HCT116 (cell line): Measurements from ENCODE around the gene AQP5. TPM values are rescaled to one million over a fixed set of nuclear protein-coding genes. Genes with fewer than 3 reads are reported as not detected.

Source experiments
- ATAC-seq: fragments of 200-7000 bp; cut with Tn5 transposase; 2 replicates; pipeline ENCODE4 v1.9.1; 2020; ENCODE audit warnings: mild to moderate bottlenecking, moderate library complexity
- BruUV-seq: library from RNA; stranded (reverse); fragments of 400-500 nt; replicated peaks from 2 replicates; lab custom pipeline; 2021; lab: Mats Ljungman, UMichigan
- CTCF ChIA-PET: fragments of 300-600 bp; sonication (Branson Sonifier 250); formaldehyde crosslinking; loops from one replicate; lab custom pipeline; 2021; ENCODE audit warnings: antibody characterized with exemption; lab: Charles Lee
- POLR2A ChIA-PET: fragments of 300-600, 350-600 bp; sonication (Branson Sonifier 250); formaldehyde crosslinking; loops from one replicate; lab custom pipeline; 2021; ENCODE audit warnings: antibody characterized with exemption; lab: Charles Lee
- RAD21 ChIA-PET, 2 experiments: fragments of 300-600 bp; sonication (Branson Sonifier 250); formaldehyde crosslinking; loops; one replicate each; lab custom pipeline; 2023; ENCODE audit warnings: low total read pairs in 2 of 2; ENCODE audit not compliant: uncharacterized antibody in 2 of 2, unreplicated experiment in 2 of 2, low non-redundant PET in 1 of 2; lab: Charles Lee
- DNase-seq: peaks from one replicate; pipeline ENCODE4 v3.0.0-alpha.2; 2010; ENCODE audit warnings: low read depth, low spot score
- H2AFZ ChIP-seq: fragments of 200-600 bp; shearing (Covaris generic), sonication (generic); 2 replicates; pipeline ENCODE4 v1.6.1; 2017; ENCODE audit warnings: low read depth, mixed run types, mixed read lengths, antibody characterized with exemption, low read length; ENCODE audit not compliant: poor library complexity, severe bottlenecking
- H3K27ac ChIP-seq: 2 replicates; pipeline ENCODE4 v1.5.1; 2012; ENCODE audit warnings: low read depth, low read length
- H3K27me3 ChIP-seq: fragments of 200-600 bp; sonication (generic); 2 replicates; pipeline ENCODE4 v1.6.1; 2016; ENCODE audit warnings: mixed run types, low read length, mixed read lengths; ENCODE audit not compliant: insufficient read depth
- H3K36me3 ChIP-seq, 2 experiments: fragments of 200-500 bp in 1 of 2; fragments of 200-600 bp in 1 of 2; sonication (Bioruptor generic) in 1 of 2; sonication (generic) in 1 of 2; 2 replicates each; pipeline versions ENCODE4 v1.5.1 to v1.6.1; 2014 to 2016; ENCODE audit warnings: low read length in 2 of 2, inconsistent platforms in 1 of 2, mixed read lengths in 1 of 2, mixed run types in 1 of 2; ENCODE audit not compliant: insufficient read depth in 2 of 2, control insufficient read depth in 1 of 2
- H3K4me1 ChIP-seq, 2 experiments: fragments of 200-600 bp in 1 of 2; sonication (generic) in 1 of 2; 2 replicates each; pipeline versions ENCODE4 v1.5.1 to v1.6.1; 2012 to 2017; ENCODE audit warnings: low read length in 2 of 2, inconsistent platforms in 1 of 2, mild to moderate bottlenecking in 1 of 2, mixed read lengths in 1 of 2, mixed run types in 1 of 2, moderate library complexity in 1 of 2; ENCODE audit not compliant: insufficient read depth in 2 of 2, control insufficient read depth in 1 of 2
- H3K4me2 ChIP-seq: fragments of 200-600 bp; sonication (generic); 2 replicates; pipeline ENCODE4 v1.6.1; 2017; ENCODE audit warnings: mixed run types, low read length, mixed read lengths
- H3K4me3 ChIP-seq, 2 experiments: fragments of 200-600 bp in 1 of 2; sonication (generic) in 1 of 2; replicated peaks in 1 of 2; 2 replicates each; pipeline ENCODE4 v1.5.1; 2011 to 2016; ENCODE audit warnings: low read length in 2 of 2, control low read depth in 1 of 2, low read depth in 1 of 2, mild to moderate bottlenecking in 1 of 2, mixed read lengths in 1 of 2, mixed run types in 1 of 2
- H3K79me2 ChIP-seq: fragments of 200-600 bp; sonication (generic); 2 replicates; pipeline ENCODE4 v1.6.1; 2017; ENCODE audit warnings: mild to moderate bottlenecking, mixed run types, low read length, moderate library complexity, mixed read lengths; ENCODE audit not compliant: insufficient read depth
- H3K9ac ChIP-seq: fragments of 200-600 bp; sonication (generic); 2 replicates; pipeline ENCODE4 v1.6.1; 2016; ENCODE audit warnings: low read length, mixed read lengths
- H3K9me2 ChIP-seq: fragments of 200-600 bp; sonication (generic), shearing (Covaris generic); 2 replicates; pipeline ENCODE4 v1.6.1; 2017; ENCODE audit warnings: mixed run types, mild to moderate bottlenecking, moderate library complexity; ENCODE audit not compliant: insufficient read depth
- H3K9me3 ChIP-seq, 2 experiments: fragments of 200-500 bp in 1 of 2; fragments of 200-600 bp in 1 of 2; sonication (Bioruptor generic) in 1 of 2; sonication (generic) in 1 of 2; 2 replicates each; pipeline ENCODE4 v1.6.1; 2014 to 2017; ENCODE audit warnings: low read length in 2 of 2, mixed read lengths in 2 of 2, inconsistent platforms in 1 of 2, low read depth in 1 of 2, mild to moderate bottlenecking in 1 of 2, mixed run types in 1 of 2, moderate library complexity in 1 of 2; ENCODE audit not compliant: control insufficient read depth in 1 of 2, insufficient read depth in 1 of 2
- H4K20me1 ChIP-seq: fragments of 200-600 bp; sonication (generic), shearing (Covaris generic); 2 replicates; pipeline ENCODE4 v1.6.1; 2017; ENCODE audit warnings: mixed run types, mild to moderate bottlenecking, moderate library complexity; ENCODE audit not compliant: insufficient read depth
- CBX3 ChIP-seq: IDR thresholded peaks from 2 replicates; pipeline ENCODE4 v1.6.1; 2012; ENCODE audit warnings: low read depth
- CEBPB ChIP-seq: IDR thresholded peaks from 2 replicates; pipeline ENCODE4 v1.6.1; 2012; ENCODE audit warnings: low read depth
- CTCF ChIP-seq, 3 experiments: fragments of 200-600 bp in 1 of 3; sonication (generic) in 1 of 3; IDR thresholded peaks in 2 of 3; conservative IDR thresholded peaks in 1 of 3; 2 replicates each; pipeline ENCODE4 v1.5.1; 2012 to 2017; ENCODE audit warnings: low read depth in 2 of 3, low read length in 2 of 3, antibody characterized with exemption in 1 of 3, borderline replicate concordance in 1 of 3, control low read depth in 1 of 3, mild to moderate bottlenecking in 1 of 3, mixed read lengths in 1 of 3, mixed run types in 1 of 3, moderate library complexity in 1 of 3; ENCODE audit not compliant: insufficient read depth in 1 of 3
- ELF1 ChIP-seq: IDR thresholded peaks from 2 replicates; pipeline ENCODE4 v1.6.1; 2012; ENCODE audit warnings: low read depth, borderline replicate concordance
- EZH2 ChIP-seq: fragments of 200-600 bp; sonication (generic); IDR thresholded peaks from 2 replicates; pipeline ENCODE4 v1.6.1; 2017; ENCODE audit warnings: antibody characterized with exemption, mixed run types
- EZH2phosphoT487 ChIP-seq: fragments of 200-600 bp; IDR thresholded peaks from 2 replicates; pipeline ENCODE4 v1.6.1; 2018; ENCODE audit warnings: antibody characterized with exemption, borderline replicate concordance
- FOSL1 ChIP-seq: IDR thresholded peaks from 2 replicates; pipeline ENCODE4 v1.6.1; 2012; ENCODE audit warnings: low read depth
- JUND ChIP-seq: IDR thresholded peaks from 2 replicates; pipeline ENCODE4 v1.6.1; 2012
- MAX ChIP-seq: IDR thresholded peaks from 2 replicates; pipeline ENCODE4 v1.6.1; 2012
- POLR2A ChIP-seq: IDR thresholded peaks from 2 replicates; pipeline ENCODE4 v1.7.0; 2011; ENCODE audit warnings: borderline replicate concordance; ENCODE audit not compliant: insufficient read depth, insufficient read length; ENCODE audit errors: extremely low read depth
- RAD21 ChIP-seq: IDR thresholded peaks from 2 replicates; pipeline ENCODE4 v1.6.1; 2012; ENCODE audit warnings: low read depth, mild to moderate bottlenecking
- REST ChIP-seq: IDR thresholded peaks from 2 replicates; pipeline ENCODE4 v1.6.1; 2012; ENCODE audit warnings: low read depth
- SIN3A ChIP-seq: IDR thresholded peaks from 2 replicates; pipeline ENCODE4 v1.6.1; 2012; ENCODE audit warnings: low read depth
- SP1 ChIP-seq: IDR thresholded peaks from 2 replicates; pipeline ENCODE4 v1.6.1; 2012; ENCODE audit warnings: low read depth
- SRF ChIP-seq: IDR thresholded peaks from 2 replicates; pipeline ENCODE4 v1.6.1; 2012; ENCODE audit warnings: low read depth
- TCF7L2 ChIP-seq: IDR thresholded peaks from 2 replicates; pipeline ENCODE4 v1.7.0; 2011; ENCODE audit warnings: borderline replicate concordance, inconsistent platforms; ENCODE audit not compliant: insufficient read depth, insufficient read length; ENCODE audit errors: extremely low read depth
- YY1 ChIP-seq: IDR thresholded peaks from 2 replicates; pipeline ENCODE4 v1.6.1; 2011; ENCODE audit warnings: low read length, low read depth, moderate library complexity, mild to moderate bottlenecking; ENCODE audit not compliant: insufficient replicate concordance; ENCODE audit errors: extremely low read depth
- ZBTB33 ChIP-seq: IDR thresholded peaks from 2 replicates; pipeline ENCODE4 v1.6.1; 2011; ENCODE audit warnings: mild to moderate bottlenecking, low read length, moderate library complexity; ENCODE audit not compliant: insufficient replicate concordance; ENCODE audit errors: extremely low read depth
- ZFX ChIP-seq: fragments of 450-650 bp; IDR thresholded peaks from 2 replicates; pipeline ENCODE4 v1.6.1; 2017
- intact Hi-C: fragments of 100-400 bp; cut with micrococcal nuclease; formaldehyde crosslinking; loops from 2 replicates; pipeline ENCODE4 v1.10.0; 2022
- total RNA-seq: library from RNA; stranded (reverse); gene quantifications from one replicate; pipeline ENCODE4 v1.2.1, GENCODE V29; 2021; ENCODE audit not compliant: unreplicated experiment

The AQP5 gene
- total RNA-seq, 1 experiment from 2014 or later: not detected

GRCh38 chr12:49967042-49967776 lies 5.5 kb downstream of the AQP5 start:
- peak; percentile 71 for DNase-seq
- H3K79me2 ChIP-seq: no peaks in the 10 kb centered on the region
- H3K4me1 ChIP-seq: peaks cover 10 to 30% of the 10 kb centered on the region in 2 experiments
- no peaks in the 10 kb centered on the region for H3K36me3 ChIP-seq
- BruUV-seq: no TSS peak
- ChIA-PET RAD21 (interaction anchor here (0.7 to 2.0 kb wide), 10 partner anchors 22 to 190 kb away, joined by 3 to 9 read pairs (median 6); no protein-coding TSS in a partner anchor), CTCF (interaction anchor here (0.6 to 4.0 kb wide), 39 partner anchors 8 to 352 kb away, joined by 3 to 65 read pairs (median 4); partner anchors contain the start of genes BCDIN3D, COX14, RACGAP1 and SMARCD1), POLR2A (interaction anchor here (0.5 to 1.4 kb wide), 2 partner anchors 71 to 283 kb away, joined by 3 read pairs; no protein-coding TSS in a partner anchor)
- H4K20me1 ChIP-seq: no peaks in the 10 kb centered on the region
- peak overlapping the region; percentile 38 to 56 for H3K4me3 ChIP-seq
- ATAC-seq: peak; percentile 85
- peak overlapping the region; percentile 46 for H3K9ac ChIP-seq
- H3K9me3 ChIP-seq: no peaks in the 10 kb centered on the region
- H2AFZ ChIP-seq: peak overlapping the region; percentile 85
- H3K27ac ChIP-seq: peak overlapping the region; percentile 53; the same call in 1 of the 2 replicates
- no peaks in the 10 kb centered on the region for H3K9me2 ChIP-seq
- intact Hi-C loops: loop anchor here (1.0 to 10.0 kb wide), 5 partner anchors 89 to 208 kb away; no protein-coding TSS in a partner anchor
- H3K4me2 ChIP-seq: peak overlapping the region; percentile 92
- H3K27me3 ChIP-seq: 0 out of 2 replicates have a peak, but pooled peaks cover 5% of the 10 kb centered on the region
- TF ChIP-seq ZBTB33: no peak
- peak; percentile 82 to 92 (median 84) for TF ChIP-seq CTCF (IDR thresholded peaks at IDR 0.05 in 2 of 3, conservative IDR thresholded peaks at IDR 0.05 in 1 of 3; ENCODE audit: borderline replicate concordance in 1 of 3, insufficient read depth in 1 of 3, low read depth in 2 of 3, low read length in 2 of 3)
- peak; percentile 21 for TF ChIP-seq TCF7L2
- TF ChIP-seq ELF1: no peak
- no peak for TF ChIP-seq FOSL1
- no peak for TF ChIP-seq EZH2
- TF ChIP-seq MAX: peak; percentile 48; the same call in 1 of the 2 replicates
- no peak for TF ChIP-seq SIN3A
- no peak for TF ChIP-seq YY1
- no peak for TF ChIP-seq CEBPB
- TF ChIP-seq CBX3: no peak
- TF ChIP-seq SP1: no peak
- TF ChIP-seq ZFX: no peak
- TF ChIP-seq JUND: no peak
- peak; percentile 91 for TF ChIP-seq RAD21
- TF ChIP-seq POLR2A: no peak
- no peak for TF ChIP-seq REST
- no peak for TF ChIP-seq EZH2phosphoT487
- TF ChIP-seq SRF: no peak
